Peyer's patch (tissue), 4 donors: ENCODE results near the gene MGA. TPM values are rescaled to one million over a fixed set of nuclear protein-coding genes. Genes with fewer than 3 reads are reported as not detected.
"Not testable (repeated sequence)": the region's sequence is repeated elsewhere in the genome, so short reads cannot be mapped to it uniquely, and the experiment has no call there.

Experiments
- DNase-seq, 3 donors: peaks; one replicate each; pipeline ENCODE4 v3.0.0-alpha.2; 2017 to 2019
- H3K27ac ChIP-seq, 4 donors: fragments of 200-600 bp; sonication (generic); one replicate each; pipeline ENCODE4 v1.5.1; 2016 to 2019
- H3K27me3 ChIP-seq, 2 donors: fragments of 200-600 bp; sonication (generic); one replicate each; pipeline ENCODE4 v1.5.1; 2019
- H3K36me3 ChIP-seq, 3 donors: fragments of 200-600 bp; sonication (generic); one replicate each; pipeline ENCODE4 v1.5.1; 2016 to 2019
- H3K4me1 ChIP-seq, 4 donors: fragments of 200-600 bp; sonication (generic); one replicate each; pipeline ENCODE4 v1.5.1; 2016 to 2019
- H3K4me3 ChIP-seq, 4 donors: fragments of 200-600 bp; sonication (generic); 1 replicate in 3 of 4; 2 replicates in 1 of 4; pipeline ENCODE4 v1.5.1; 2016 to 2019; ENCODE audit warnings: mild to moderate bottlenecking in 1 of 4
- H3K9me3 ChIP-seq, 4 donors: fragments of 200-600 bp; sonication (generic); one replicate each; pipeline ENCODE4 v1.5.1; 2016 to 2019; ENCODE audit warnings: mild to moderate bottlenecking in 1 of 4
- CTCF ChIP-seq, 6 experiments: fragments of 450-650 bp in 4 of 6; fragments of 200-600 bp in 2 of 6; sonication (generic) in 1 of 6; IDR thresholded peaks; one replicate each; pipeline ENCODE4 v1.5.1; 2017 to 2019; ENCODE audit warnings: antibody characterized with exemption in 6 of 6, mild to moderate bottlenecking in 3 of 6, moderate library complexity in 1 of 6
- POLR2A ChIP-seq, 2 donors: fragments of 450-650 bp; IDR thresholded peaks; one replicate each; pipeline ENCODE4 v1.5.1; 2017; ENCODE audit warnings: antibody characterized with exemption in 2 of 2, mild to moderate bottlenecking in 2 of 2, moderate library complexity in 2 of 2
- total RNA-seq, 4 donors: library from RNA; depleted of rRNA; stranded (reverse); fragments of >200 nt; gene quantifications; one replicate each; pipeline ENCODE4 v1.1.0, GENCODE V29; 2016

MGA gene
- total RNA-seq, 4 donors from 2014 or later, result 39.7 to 143 (median 69.8) TPM

- peaks cover 0 to 3% (median 0%) of the 10 kb centered on the region in 4 donors for H3K4me1 ChIP-seq
- no peak overlapping the region for H3K27ac ChIP-seq
- no peaks in the 10 kb centered on the region for H3K9me3 ChIP-seq
- no peak overlapping the region for H3K4me3 ChIP-seq
- TF ChIP-seq POLR2A (IDR thresholded peaks at IDR 0.05) (no peak), CTCF (IDR thresholded peaks at IDR 0.05) (no peak)
- H3K27me3 ChIP-seq, result no peaks in the 10 kb centered on the region
- DNase-seq, result no peak
- H3K36me3 ChIP-seq, result peaks cover 0 to 39% (median 0%) of the 10 kb centered on the region in 3 donors
Measured at GRCh38 chr15:41714291-41714690, 54.1 kb downstream of the MGA start.

GRCh38 chr15:41716864-41717263 lies 56.7 kb downstream of the MGA start:
- no peak for DNase-seq
- H3K27ac ChIP-seq, result no peak overlapping the region
- H3K36me3 ChIP-seq, result peaks cover 0 to 18% (median 0%) of the 10 kb centered on the region in 3 donors
- H3K27me3 ChIP-seq, result no peaks in the 10 kb centered on the region
- H3K4me1 ChIP-seq, result peaks cover 0 to 3% (median 0%) of the 10 kb centered on the region in 4 donors
- TF ChIP-seq CTCF (IDR thresholded peaks at IDR 0.05), result no peak
- no peak for TF ChIP-seq POLR2A (IDR thresholded peaks at IDR 0.05)
- no peaks in the 10 kb centered on the region for H3K9me3 ChIP-seq
- H3K4me3 ChIP-seq, result no peak overlapping the region

GRCh38 chr15:41727143-41727542 lies 66.9 kb downstream of the MGA start:
- TF ChIP-seq CTCF (IDR thresholded peaks at IDR 0.05) (no peak), POLR2A (IDR thresholded peaks at IDR 0.05) (no peak)
- Histone ChIP-seq H3K9me3 (no peaks in the 10 kb centered on the region), H3K27ac (no peak overlapping the region), H3K36me3 (peaks cover 0 to 18% (median 0%) of the 10 kb centered on the region in 3 donors), H3K4me3 (no peak overlapping the region), H3K27me3 (no peaks in the 10 kb centered on the region), H3K4me1 (no peaks in the 10 kb centered on the region)
- DNase-seq, result no peak

- H3K4me3 ChIP-seq, H3K27ac ChIP-seq, H3K27me3 ChIP-seq, H3K9me3 ChIP-seq, H3K4me1 ChIP-seq, DNase-seq: not testable (repeated sequence)
- peaks cover 0 to 18% (median 0%) of the 10 kb centered on the region in 3 donors for H3K36me3 ChIP-seq
Measured at GRCh38 chr15:41728061-41728460, 67.9 kb downstream of the MGA start.

GRCh38 chr15:41730543-41730942 lies 70.3 kb downstream of the MGA start:
- Histone ChIP-seq H3K27me3 (no peaks in the 10 kb centered on the region), H3K4me1 (no peaks in the 10 kb centered on the region), H3K36me3 (peaks cover 0 to 32% (median 0%) of the 10 kb centered on the region in 3 donors), H3K27ac (no peak overlapping the region), H3K4me3 (no peak overlapping the region), H3K9me3 (no peaks in the 10 kb centered on the region)
- TF ChIP-seq CTCF (IDR thresholded peaks at IDR 0.05), result no peak
- no peak for TF ChIP-seq POLR2A (IDR thresholded peaks at IDR 0.05)
- DNase-seq, result no peak

GRCh38 chr15:41732483-41732882 lies 72.3 kb downstream of the MGA start:
- H3K27me3 ChIP-seq, result no peaks in the 10 kb centered on the region
- no peak overlapping the region for H3K27ac ChIP-seq
- TF ChIP-seq POLR2A (IDR thresholded peaks at IDR 0.05) (no peak), CTCF (IDR thresholded peaks at IDR 0.05) (no peak)
- H3K4me3 ChIP-seq, result no peak overlapping the region
- no peaks in the 10 kb centered on the region for H3K4me1 ChIP-seq
- DNase-seq, result no peak
- H3K36me3 ChIP-seq, result peaks cover 0 to 51% (median 0%) of the 10 kb centered on the region in 3 donors
- no peaks in the 10 kb centered on the region for H3K9me3 ChIP-seq
